Activated CD8-positive, alpha-beta T cell treated with anti-CD3 and anti-CD28 coated beads for 36 hours (primary cell): ENCODE measurements around the gene FAM168A. TPM values are rescaled to one million over a fixed set of nuclear protein-coding genes. Genes with fewer than 3 reads are reported as not detected.

Source experiments
- ATAC-seq: fragments of 200-7000 bp; cut with Tn5 transposase; one replicate; pipeline ENCODE4 v1.10.0; 2021; ENCODE audit warnings: mild to moderate bottlenecking, moderate library complexity
- CTCF ChIA-PET: fragments of 350-600 bp; sonication (Branson Sonifier 250); formaldehyde crosslinking; loops from one replicate; lab custom pipeline; 2021; ENCODE audit warnings: antibody characterized with exemption; lab: Charles Lee
- POLR2A ChIA-PET: fragments of 350-600 bp; sonication (Branson Sonifier 250); formaldehyde crosslinking; loops from one replicate; lab custom pipeline; 2021; ENCODE audit warnings: antibody characterized with exemption; lab: Charles Lee
- DNase-seq: peaks from one replicate; pipeline ENCODE4 v3.0.0-alpha.2; 2020
- H3K27ac Mint-ChIP-seq: one replicate; pipeline ENCODE4 v1.8.0; 2021; ENCODE audit warnings: mild to moderate bottlenecking, mixed read lengths
- H3K27me3 Mint-ChIP-seq: one replicate; pipeline ENCODE4 v1.8.0; 2021; ENCODE audit warnings: mixed read lengths
- H3K36me3 Mint-ChIP-seq: one replicate; pipeline ENCODE4 v1.8.0; 2021; ENCODE audit warnings: low read depth, mixed read lengths
- H3K4me1 Mint-ChIP-seq: one replicate; pipeline ENCODE4 v1.8.0; 2021; ENCODE audit warnings: low read depth, mixed read lengths
- H3K4me3 Mint-ChIP-seq: one replicate; pipeline ENCODE4 v1.8.0; 2021; ENCODE audit warnings: mild to moderate bottlenecking, moderate library complexity, mixed read lengths
- H3K9me3 Mint-ChIP-seq: one replicate; pipeline ENCODE4 v1.8.0; 2021; ENCODE audit warnings: mixed read lengths
- intact Hi-C: fragments of 100-400 bp; cut with micrococcal nuclease; formaldehyde crosslinking; loops from one replicate; pipeline ENCODE4 v1.10.0; 2022
- total RNA-seq, 2 experiments: library from RNA; stranded (reverse); gene quantifications; one replicate each; pipeline ENCODE4 v1.2.3, GENCODE V29; 2021
- TF ChIP-seq, protein P1 (sequence below): fragments of 200-600 bp; IDR thresholded peaks from one replicate; pipeline ENCODE4 v1.8.0; 2022; ENCODE audit warnings: antibody characterized with exemption, mild to moderate bottlenecking

Gene FAM168A
- total RNA-seq, 2 experiments from 2014 or later: 13.0 to 14.2 TPM

DNA sequence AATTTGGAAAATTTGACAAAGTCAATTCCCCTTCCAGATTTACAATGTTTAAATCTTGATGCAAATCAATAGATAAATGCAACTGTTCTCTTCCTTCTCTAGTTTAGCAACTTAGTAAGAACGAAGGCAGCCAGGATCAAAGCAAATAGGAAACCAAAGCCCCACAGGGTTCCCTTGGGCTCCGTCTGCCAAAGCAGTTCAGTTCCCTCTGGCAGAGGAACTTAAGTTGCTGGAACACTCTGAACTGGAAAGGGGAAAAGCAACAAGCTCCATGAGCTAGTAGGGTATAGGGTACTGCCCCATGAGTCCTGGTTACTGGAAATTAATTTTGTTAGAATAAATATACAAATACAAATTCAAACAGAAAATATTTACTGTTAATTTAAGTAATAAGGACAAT lies 130.4 kb downstream of the FAM168A start:
- CTCF ChIA-PET: no interaction called here
- DNase-seq (no peak), ATAC-seq (no peak)
- Mint-ChIP-seq H3K4me3 (no peak overlapping the region), H3K36me3 (no peaks in the 10 kb centered on the region), H3K4me1 (no peaks in the 10 kb centered on the region), H3K27ac (no peak overlapping the region), H3K27me3 (no peaks in the 10 kb centered on the region), H3K9me3 (no peaks in the 10 kb centered on the region)
- TF ChIP-seq, protein P1, sequence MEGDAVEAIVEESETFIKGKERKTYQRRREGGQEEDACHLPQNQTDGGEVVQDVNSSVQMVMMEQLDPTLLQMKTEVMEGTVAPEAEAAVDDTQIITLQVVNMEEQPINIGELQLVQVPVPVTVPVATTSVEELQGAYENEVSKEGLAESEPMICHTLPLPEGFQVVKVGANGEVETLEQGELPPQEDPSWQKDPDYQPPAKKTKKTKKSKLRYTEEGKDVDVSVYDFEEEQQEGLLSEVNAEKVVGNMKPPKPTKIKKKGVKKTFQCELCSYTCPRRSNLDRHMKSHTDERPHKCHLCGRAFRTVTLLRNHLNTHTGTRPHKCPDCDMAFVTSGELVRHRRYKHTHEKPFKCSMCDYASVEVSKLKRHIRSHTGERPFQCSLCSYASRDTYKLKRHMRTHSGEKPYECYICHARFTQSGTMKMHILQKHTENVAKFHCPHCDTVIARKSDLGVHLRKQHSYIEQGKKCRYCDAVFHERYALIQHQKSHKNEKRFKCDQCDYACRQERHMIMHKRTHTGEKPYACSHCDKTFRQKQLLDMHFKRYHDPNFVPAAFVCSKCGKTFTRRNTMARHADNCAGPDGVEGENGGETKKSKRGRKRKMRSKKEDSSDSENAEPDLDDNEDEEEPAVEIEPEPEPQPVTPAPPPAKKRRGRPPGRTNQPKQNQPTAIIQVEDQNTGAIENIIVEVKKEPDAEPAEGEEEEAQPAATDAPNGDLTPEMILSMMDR: no peak
- POLR2A ChIA-PET: no interaction called here
- intact Hi-C loops: no loop called here

GRCh38 chr11:73466643-73467042 lies 131.3 kb downstream of the FAM168A start:
- ChIA-PET POLR2A (no interaction called here), CTCF (interaction anchor here (1.4 kb wide), 1 partner anchor 10 kb away, joined by 3 read pairs; no protein-coding TSS in a partner anchor)
- DNase-seq (no peak), ATAC-seq (no peak)
- intact Hi-C loops: no loop called here
- Mint-ChIP-seq H3K9me3 (no peaks in the 10 kb centered on the region), H3K27me3 (no peaks in the 10 kb centered on the region), H3K36me3 (no peaks in the 10 kb centered on the region), H3K4me1 (no peaks in the 10 kb centered on the region), H3K27ac (no peak overlapping the region), H3K4me3 (no peak overlapping the region)
- TF ChIP-seq, protein P1: no peak

DNA sequence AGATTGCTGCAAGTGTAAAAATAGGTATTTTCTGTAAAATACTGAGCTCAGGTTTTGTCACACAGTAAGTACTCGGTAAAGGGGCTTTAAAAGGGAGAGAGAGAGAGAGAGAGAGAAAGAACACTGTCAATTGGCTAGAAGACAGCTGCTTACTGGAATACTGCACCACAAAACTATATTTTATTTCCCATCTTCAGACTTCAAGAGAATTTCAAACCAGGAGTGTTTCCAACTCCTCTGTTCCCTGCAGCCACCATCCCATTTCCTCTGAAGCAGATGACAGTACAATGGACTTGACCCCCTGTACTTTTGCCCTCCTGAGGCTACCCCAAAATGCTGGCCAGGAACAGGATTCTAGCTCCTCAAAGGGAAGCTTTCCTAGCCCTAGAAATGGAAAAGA lies 132.0 kb downstream of the FAM168A start:
- ChIA-PET CTCF (interaction anchor here (0.9 to 2.9 kb wide), 7 partner anchors 9 to 195 kb away, joined by 3 to 16 read pairs (median 4); no protein-coding TSS in a partner anchor), POLR2A (no interaction called here)
- TF ChIP-seq, protein P1: no peak
- no peak overlapping the region for H3K4me3 Mint-ChIP-seq
- H3K9me3 Mint-ChIP-seq: no peaks in the 10 kb centered on the region
- H3K27me3 Mint-ChIP-seq: no peaks in the 10 kb centered on the region
- ATAC-seq (no peak), DNase-seq (no peak)
- no peak overlapping the region for H3K27ac Mint-ChIP-seq
- H3K36me3 Mint-ChIP-seq: no peaks in the 10 kb centered on the region
- intact Hi-C loops: no loop called here
- no peaks in the 10 kb centered on the region for H3K4me1 Mint-ChIP-seq

- Mint-ChIP-seq H3K27ac (no peak overlapping the region), H3K36me3 (no peaks in the 10 kb centered on the region), H3K27me3 (no peaks in the 10 kb centered on the region), H3K4me1 (no peaks in the 10 kb centered on the region), H3K9me3 (no peaks in the 10 kb centered on the region), H3K4me3 (no peak overlapping the region)
- ATAC-seq (no peak), DNase-seq (no peak)
- ChIA-PET CTCF (interaction anchor here (0.9 to 2.9 kb wide), 7 partner anchors 8 to 195 kb away, joined by 3 to 16 read pairs (median 4); no protein-coding TSS in a partner anchor), POLR2A (interaction anchor here (0.7 kb wide), 1 partner anchor 13 kb away, joined by 4 read pairs; no protein-coding TSS in a partner anchor)
- TF ChIP-seq, protein P1: no peak
- intact Hi-C loops: no loop called here
Observed at GRCh38 chr11:73465023-73465675, 132.8 kb downstream of the FAM168A start.

GRCh38 chr11:73464347-73464746 lies 133.6 kb downstream of the FAM168A start:
- POLR2A ChIA-PET: no interaction called here
- CTCF ChIA-PET: interaction anchor here (1.0 to 2.9 kb wide), 4 partner anchors 14 to 197 kb away, joined by 3 to 16 read pairs (median 4); no protein-coding TSS in a partner anchor
- intact Hi-C loops: no loop called here
- TF ChIP-seq, protein P1: no peak
- no peaks in the 10 kb centered on the region for H3K36me3 Mint-ChIP-seq
- no peak for DNase-seq
- H3K9me3 Mint-ChIP-seq: no peaks in the 10 kb centered on the region
- H3K4me1 Mint-ChIP-seq: no peaks in the 10 kb centered on the region
- no peaks in the 10 kb centered on the region for H3K27me3 Mint-ChIP-seq
- no peak overlapping the region for H3K27ac Mint-ChIP-seq
- no peak overlapping the region for H3K4me3 Mint-ChIP-seq
- ATAC-seq: no peak
